ENCODE results near the gene PRKACB.
"Not testable (repeated sequence)": the region's sequence is repeated elsewhere in the genome, so short reads cannot be mapped to it uniquely, and the experiment has no call there.

PRKACB gene

GRCh38 chr1:84143796-84144565 is at the start of gene PRKACB:
PRKACB (plus strand) TSS chr1:84144271; CDS start chr1:84144362, 91 bp downstream.
- peak within 1 kb of the TSS; percentile 39 for H3K4me3 ChIP-seq (ENCODE audit: low read depth, low read length)
- TF ChIP-seq CTCF (IDR thresholded peaks at IDR 0.05; ENCODE audit: low read depth, low read length) = no peak

- TF ChIP-seq CTCF (IDR thresholded peaks at IDR 0.05; ENCODE audit: low read depth, low read length) = no peak
Observed at GRCh38 chr1:84095308-84095707, 48.8 kb upstream of the PRKACB start.

GRCh38 chr1:84096176-84096575 is 47.9 kb upstream of the PRKACB start:
- H3K4me3 ChIP-seq (ENCODE audit: low read depth, low read length) = no peak overlapping the region
- TF ChIP-seq CTCF (IDR thresholded peaks at IDR 0.05; ENCODE audit: low read depth, low read length) = no peak

More at GRCh38 chr1:84095308-84095707, 48.8 kb upstream of the PRKACB start:
- no peak overlapping the region for H3K4me3 ChIP-seq (ENCODE audit: low read depth, low read length)

GRCh38 chr1:84101204-84101603 is 42.9 kb upstream of the PRKACB start:
- TF ChIP-seq CTCF (IDR thresholded peaks at IDR 0.05; ENCODE audit: low read depth, low read length) = no peak

GRCh38 chr1:84103197-84103992 is 40.7 kb upstream of the PRKACB start:
- TF ChIP-seq CTCF (IDR thresholded peaks at IDR 0.05; ENCODE audit: low read depth, low read length) = no peak
- H3K4me3 ChIP-seq (ENCODE audit: low read depth, low read length) = no peak overlapping the region

More at GRCh38 chr1:84101204-84101603, 42.9 kb upstream of the PRKACB start:
- H3K4me3 ChIP-seq (ENCODE audit: low read depth, low read length) = no peak overlapping the region

GRCh38 chr1:84107538-84107937 is 36.5 kb upstream of the PRKACB start:
- H3K4me3 ChIP-seq (ENCODE audit: low read depth, low read length) = not testable (repeated sequence)

GRCh38 chr1:84107955-84108354 is 36.1 kb upstream of the PRKACB start:
- no peak overlapping the region for H3K4me3 ChIP-seq (ENCODE audit: low read depth, low read length)
- TF ChIP-seq CTCF (IDR thresholded peaks at IDR 0.05; ENCODE audit: low read depth, low read length) = no peak
